Stimulated activated CD4-positive, alpha-beta T cell treated with anti-CD3 and anti-CD28 coated beads, Interleukin-4, amount 100 ng/mL, for 1 hour (primary cell): ENCODE results near the gene TEAD1.

Experiments used
- DNase-seq: peaks from one replicate; pipeline ENCODE4 v3.0.0-alpha.2; 2020

The TEAD1 gene

DNA sequence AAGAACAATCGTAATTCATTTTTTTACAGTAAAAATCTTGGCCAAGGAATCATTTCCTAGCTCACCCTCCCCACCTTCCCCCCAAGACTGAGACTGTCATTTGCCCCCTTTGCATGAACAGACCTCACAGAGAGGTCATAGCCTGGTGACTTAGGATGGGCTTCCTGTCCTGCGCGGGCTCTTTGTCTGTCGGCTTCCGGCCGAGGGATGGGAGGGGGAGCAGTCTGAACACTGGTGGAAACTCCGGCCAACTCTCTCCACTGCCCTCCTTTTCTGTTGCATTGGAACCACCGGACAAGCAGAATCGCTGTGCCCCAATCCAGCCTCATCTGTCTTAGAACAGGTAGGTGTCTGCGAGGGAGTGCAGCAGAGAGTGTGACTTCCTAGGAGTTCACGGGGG, 41.7 kb downstream of the TEAD1 start:
- no peak for DNase-seq

- DNase-seq, result no peak
These were observed 42.6 kb downstream of the TEAD1 start for GRCh38 chr11:12716816-12717215.

GRCh38 chr11:12717851-12718291, 43.6 kb downstream of the TEAD1 start:
- DNase-seq, result peak; percentile 20

DNA sequence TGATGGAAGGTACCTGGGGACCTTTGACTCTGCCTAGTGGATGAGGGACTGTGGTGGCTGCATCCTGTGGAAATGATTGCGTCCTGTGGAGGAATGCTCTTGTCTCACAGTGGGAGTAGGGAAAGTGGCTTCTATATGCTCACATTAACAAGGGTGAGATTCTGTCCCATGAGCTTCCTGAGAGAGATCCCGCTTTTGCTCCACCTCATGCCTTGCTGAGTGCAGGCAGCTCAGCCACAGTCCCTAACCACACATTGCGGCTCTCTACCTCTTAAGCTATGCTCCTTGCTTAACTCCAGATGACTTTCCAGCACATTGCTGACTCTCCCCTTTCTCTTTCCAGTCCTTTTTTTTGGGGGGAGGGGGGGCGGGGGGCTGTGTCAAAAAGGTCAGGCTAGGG, 45.0 kb downstream of the TEAD1 start:
- DNase-seq, result no peak

DNA sequence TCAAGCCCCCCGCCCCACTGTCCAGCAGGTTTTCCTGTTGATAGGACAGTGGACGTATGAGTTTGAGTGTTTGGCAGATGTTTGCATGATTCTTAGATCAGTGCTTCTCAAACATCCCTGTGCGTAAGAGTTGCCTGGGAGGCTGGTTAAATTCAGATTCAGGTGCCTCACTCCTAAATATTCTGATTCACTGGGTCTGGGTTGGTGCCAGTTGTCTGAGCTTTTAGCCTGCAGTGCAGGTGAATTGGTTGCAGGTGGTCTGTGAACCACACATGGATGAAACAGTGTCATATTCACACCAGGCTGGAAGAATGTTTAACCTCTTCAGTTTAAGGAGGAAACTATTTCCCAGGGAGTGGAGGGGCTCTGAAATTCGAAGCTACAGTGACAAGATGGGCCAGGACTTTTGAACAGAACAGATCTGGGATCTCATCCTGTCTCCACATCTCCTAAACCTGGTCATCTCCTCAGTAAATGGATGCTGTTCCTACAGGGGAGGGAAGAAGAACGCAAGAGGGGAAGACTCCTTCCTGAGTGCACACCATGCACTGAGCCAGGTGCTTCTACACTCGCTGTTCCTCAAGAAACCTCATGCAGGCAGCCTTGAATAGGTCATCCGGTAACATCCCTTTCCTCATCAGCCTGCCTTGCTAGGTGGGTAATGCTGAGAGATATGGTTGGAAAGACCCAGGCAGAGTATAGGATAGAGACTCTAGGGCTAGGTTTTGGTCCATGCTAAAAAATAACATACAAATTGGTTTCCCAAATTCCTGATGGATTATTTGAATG, 47.8 kb downstream of the TEAD1 start:
- no peak for DNase-seq

GRCh38 chr11:12723421-12724300, 49.4 kb downstream of the TEAD1 start:
- no peak for DNase-seq

DNA sequence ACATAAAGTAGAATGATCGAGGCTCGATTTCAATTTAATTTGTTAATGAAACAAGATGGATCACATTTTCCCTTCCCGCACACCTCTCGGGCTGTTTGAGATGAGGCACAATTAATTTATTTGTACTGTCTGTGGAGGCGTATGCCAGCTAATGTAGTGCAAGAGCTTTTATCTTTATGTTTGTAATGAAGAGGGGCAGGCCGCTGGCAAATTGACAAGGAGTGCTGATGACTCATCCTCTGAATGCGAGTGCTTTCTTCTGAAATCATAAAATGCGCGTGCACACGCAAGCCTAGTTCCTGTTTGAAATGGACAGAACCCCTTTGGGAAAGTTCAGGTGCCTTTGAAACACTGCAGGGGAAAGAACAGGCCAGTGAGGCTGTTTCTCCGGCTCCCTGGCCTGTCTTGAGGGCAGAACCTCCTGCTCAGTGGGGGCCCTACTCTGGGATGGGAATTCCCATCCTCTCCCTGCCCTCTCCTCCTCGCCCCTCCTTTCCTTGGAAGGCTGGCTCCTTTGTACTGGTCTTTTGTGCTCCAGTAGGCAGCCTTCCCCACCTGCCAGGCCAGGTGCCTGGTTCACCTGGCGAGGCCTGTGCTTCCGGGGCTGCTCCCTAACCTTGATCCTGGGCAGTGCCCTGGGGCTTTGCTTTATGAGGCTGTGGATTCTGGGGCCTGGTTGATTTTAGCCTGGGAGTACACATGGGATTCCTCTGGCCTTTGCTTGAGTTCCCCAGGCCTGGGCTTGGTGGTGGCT, 50.3 kb downstream of the TEAD1 start:
- no peak for DNase-seq

DNA sequence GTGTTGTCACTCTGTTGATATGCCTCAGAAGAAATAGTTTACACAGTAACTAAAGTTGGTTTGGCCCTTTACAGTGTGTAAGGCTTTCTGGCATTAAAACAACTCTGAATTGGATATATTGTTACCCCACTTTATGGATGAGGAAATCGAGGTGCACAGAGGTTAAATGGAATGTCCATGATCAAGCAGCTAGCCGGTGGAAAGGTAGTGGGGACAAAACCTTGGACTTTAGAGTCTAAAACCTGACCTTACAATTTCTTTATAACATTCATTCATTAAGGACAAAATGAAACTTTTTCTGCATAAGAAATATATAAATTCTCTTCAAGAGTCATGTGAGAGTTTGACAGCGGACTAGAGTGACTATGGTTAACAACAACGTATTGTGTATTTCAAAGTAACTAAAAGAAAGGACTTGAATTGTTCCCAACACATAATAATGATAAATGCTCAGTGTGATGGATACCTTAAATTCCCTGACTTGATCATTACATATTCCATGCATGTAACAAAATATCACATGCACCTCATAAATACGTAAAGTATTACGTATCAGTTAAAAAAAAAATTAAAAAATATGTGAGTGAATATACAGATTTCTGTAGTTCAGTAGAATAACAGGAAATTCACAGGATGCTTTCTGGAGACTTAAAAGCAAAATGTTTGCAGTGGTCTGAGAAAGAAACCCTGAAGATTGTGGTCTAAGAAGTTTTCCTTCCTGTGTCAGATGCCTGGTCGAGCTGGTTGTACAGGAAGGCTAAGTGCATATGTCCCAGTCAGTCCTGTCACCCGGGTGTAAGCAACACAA, 51.0 kb downstream of the TEAD1 start:
- no peak for DNase-seq

DNA sequence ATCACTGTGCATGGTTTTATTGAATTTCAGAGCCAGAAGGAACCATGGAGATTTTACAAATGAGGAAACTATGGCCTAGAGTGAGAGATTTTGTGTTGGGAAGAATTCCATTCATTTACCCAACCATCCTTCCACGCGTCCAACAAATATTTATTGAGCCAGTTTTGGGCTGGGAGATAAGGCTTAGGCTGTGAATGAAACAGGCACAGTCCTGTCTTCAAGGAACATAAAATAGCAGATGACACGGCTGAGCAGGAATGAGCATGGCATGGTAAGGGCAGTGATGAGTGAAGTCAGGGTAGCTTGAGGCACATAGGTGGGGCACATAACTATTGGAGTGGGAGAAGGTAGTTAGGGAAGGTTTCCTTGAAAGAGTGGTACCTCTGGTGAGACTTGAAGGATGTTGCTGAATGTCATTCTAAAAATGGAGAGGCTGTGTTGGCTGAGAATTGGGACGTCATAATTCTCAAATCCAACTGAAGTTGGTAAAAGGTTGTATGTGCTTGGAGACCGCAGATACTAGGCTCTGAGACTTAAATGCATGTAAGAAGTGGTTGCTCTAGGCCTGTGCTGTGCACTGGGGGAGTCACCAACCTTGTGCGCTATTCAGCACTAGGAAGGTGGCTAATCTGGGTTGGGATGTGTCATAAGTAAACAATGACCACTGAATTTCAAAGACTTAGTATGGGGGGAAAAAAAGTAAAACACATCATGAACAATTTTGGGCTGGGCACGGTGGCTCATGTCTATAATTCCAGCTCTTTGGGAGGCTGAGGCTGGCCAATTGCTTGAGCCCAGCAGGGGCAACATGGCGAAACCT, 51.9 kb downstream of the TEAD1 start:
- no peak for DNase-seq

GRCh38 chr11:12727563-12728211, 53.5 kb downstream of the TEAD1 start:
- DNase-seq, result no peak

DNA sequence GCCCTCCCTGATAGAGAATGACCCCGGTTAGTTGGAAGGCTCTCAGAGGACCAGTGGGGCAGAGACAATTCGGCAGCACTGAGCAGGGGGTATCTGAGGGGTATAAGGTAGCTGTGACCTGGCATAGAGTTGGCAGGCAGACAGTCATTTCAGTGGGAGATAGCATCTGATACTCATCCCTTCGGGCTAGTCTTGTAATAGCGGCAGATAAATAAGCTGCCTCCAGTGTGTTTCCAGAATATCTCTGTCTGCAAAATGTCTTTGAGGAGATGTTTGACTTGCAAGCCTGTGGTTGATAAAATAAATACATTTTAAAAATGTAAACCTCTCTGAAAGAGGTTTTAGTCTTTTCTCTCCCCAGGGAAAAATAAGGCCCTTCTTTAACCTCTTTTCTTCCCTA, 54.2 kb downstream of the TEAD1 start:
- no peak for DNase-seq

- DNase-seq, result no peak
These were observed 55.7 kb downstream of the TEAD1 start for GRCh38 chr11:12729941-12730340.

DNA sequence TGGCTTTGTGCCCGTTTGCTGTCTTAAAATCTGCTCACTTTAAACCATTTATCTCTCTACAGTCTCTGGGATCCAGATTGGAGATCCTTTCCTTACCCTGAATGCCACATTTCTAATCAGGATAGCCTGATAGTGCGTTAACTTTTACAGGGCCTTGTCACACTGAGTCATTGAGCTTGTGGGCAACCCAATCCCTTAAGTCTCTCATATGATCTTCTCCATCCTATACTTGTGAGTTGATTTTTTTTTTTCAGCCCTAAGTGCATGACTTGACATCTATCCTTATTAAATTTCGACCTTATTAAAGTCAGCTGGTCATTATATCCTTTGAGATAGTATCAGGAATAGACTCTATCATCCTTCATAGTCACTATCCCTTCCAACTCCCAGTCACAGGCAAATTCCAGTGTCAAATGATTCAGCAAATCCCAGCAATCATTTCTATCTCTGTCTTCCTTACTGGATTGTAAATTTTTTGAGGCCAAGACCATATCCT, 57.7 kb downstream of the TEAD1 start:
- DNase-seq, result no peak

DNA sequence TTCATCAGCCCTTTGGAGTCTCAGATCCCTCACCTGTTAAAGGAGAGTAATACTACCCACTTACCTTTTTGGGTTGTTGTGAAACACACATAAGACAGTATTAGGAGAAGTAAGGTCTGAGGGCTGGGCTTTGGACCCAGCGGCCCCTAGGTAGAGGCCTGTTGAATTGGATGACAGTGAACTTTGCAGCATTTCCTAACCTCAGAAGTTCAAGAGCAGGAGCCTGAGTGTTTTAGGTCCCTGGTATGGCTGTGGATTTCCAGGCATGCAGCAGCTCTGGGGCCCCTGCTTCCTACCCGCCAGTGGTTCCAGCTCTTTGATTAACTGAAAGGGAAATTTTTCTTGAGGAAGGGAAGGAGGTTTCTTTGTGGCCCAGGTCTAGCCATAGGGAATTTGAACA, 58.9 kb downstream of the TEAD1 start:
- DNase-seq, result no peak

DNA sequence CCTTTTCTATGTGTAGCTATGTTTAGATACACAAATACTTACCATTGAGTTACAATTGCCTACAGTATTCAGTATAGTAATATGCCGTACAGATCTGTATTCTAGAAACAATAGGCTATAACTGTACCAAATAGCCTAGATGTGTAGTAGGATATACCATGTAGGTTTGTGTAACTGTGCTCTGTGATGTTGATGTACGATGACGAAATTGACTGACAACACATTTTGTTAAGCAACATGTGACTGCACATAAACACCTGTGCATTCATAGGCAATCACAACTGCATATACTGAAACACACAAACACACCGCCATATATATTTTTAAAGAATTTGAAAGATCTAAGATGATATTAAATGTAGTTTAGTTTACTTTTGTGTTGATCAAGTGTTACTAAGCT, 60.4 kb downstream of the TEAD1 start:
- no peak for DNase-seq

DNA sequence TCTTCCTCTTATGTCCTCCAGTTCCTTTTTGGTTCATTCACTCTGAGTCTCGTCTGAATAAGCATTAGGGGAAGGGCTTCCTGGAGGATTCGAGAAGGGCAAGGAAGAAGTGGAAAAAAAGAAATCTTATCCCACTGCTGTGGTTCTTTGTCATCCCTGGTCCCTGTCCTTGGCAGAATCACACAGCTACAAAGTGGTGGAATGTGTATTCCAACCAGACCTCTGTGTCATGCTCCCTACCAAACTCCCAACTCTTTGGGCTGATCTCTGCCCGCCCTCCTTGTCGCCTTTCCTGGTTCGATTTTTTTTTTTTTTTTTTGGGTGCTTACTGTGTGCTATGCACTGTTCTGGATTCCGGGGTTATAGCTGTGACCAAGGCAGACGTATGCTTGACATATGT, 61.0 kb downstream of the TEAD1 start:
- DNase-seq, result no peak

- no peak for DNase-seq
These were observed 62.8 kb downstream of the TEAD1 start for GRCh38 chr11:12737024-12737423.

DNA sequence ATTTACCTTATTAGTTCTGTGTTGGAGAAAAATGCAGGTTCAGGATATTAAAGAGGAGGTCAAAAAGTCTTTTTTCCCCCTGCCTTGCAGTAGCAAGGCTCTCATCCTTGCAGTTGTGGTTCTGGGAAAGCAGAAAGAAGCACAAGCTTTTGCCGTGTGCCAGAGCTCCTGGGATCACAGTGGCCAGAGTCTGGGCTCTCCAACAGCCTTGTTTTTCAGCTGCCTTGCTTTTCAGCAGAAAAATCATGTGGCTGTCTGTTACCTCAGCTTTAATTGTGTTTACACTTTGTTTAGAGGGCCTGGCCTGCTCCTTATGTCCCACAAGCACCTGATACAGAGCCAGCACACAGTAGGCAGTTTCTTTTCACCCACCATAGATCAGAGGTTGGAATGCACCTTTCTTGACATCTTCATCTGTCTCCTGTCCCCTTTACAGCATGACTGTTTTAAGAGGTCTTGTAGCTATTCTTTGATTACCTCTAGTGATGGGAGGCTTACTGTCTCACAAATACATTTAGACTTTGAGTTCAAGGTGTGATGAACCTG, 67.5 kb downstream of the TEAD1 start:
- no peak for DNase-seq

DNA sequence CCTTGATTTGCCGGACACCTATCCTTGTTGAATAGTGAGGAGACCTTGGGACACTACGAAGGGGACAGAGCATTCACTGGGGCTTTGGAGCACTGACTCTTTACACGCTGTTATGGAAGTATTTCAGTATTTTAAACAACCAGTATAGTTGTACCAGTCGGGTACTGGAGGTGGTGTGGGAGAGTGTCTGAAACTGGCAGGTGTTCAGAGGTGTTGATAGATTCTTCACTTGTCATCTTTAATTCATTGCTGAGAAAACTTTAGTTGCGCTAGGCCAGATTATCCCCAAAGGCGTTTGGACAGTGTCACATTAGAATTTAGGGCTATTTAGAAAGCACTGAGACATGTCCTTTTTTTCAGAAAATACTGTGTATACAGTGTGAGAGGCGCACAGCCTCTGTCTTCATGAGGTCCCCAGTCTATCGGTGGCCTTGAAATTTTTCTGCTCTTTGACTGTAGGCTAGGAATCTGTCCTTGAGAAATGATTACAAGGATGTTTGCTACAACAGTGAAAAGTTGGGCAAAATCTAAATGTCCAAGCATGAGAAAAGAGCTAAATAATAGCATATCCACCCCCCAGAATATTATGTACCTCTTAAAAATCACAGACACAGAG, 69.7 kb downstream of the TEAD1 start:
- no peak for DNase-seq
